Activated CD8-positive, alpha-beta memory T cell treated with anti-CD3 and anti-CD28 coated beads, Interleukin-2, amount 50 U/mL, for 24 hours (primary cell): ENCODE measurements around the gene LCT.
"Not testable (repeated sequence)": the region's sequence is repeated elsewhere in the genome, so short reads cannot be mapped to it uniquely, and the experiment has no call there.

Experiments used
- DNase-seq: peaks from one replicate; pipeline ENCODE4 v3.0.0-alpha.2; 2020; ENCODE audit errors: extremely low read depth

LCT gene

GRCh38 chr2:135836596-135837270 lies at the start of gene LCT:
Gene LCT, minus strand, starts transcription at chr2:135837184. Its CDS starts 15 bp downstream, at chr2:135837169.
- DNase-seq: no peak

- no peak for DNase-seq
Observed at GRCh38 chr2:135885709-135886108, 48.7 kb upstream of the LCT start.

- no peak for DNase-seq
Observed at GRCh38 chr2:135882415-135882814, 45.4 kb upstream of the LCT start.

GRCh38 chr2:135876770-135877169 lies 39.8 kb upstream of the LCT start:
- DNase-seq: not testable (repeated sequence)

- DNase-seq: peak; percentile 97
Observed at GRCh38 chr2:135876066-135876711, 39.2 kb upstream of the LCT start, which contains the start of gene MCM6. Gene MCM6, minus strand, starts transcription at chr2:135876443. Its CDS starts 78 bp downstream, at chr2:135876365.

GRCh38 chr2:135875491-135876065 lies 38.6 kb upstream of the LCT start:
- DNase-seq: peak; percentile 49

GRCh38 chr2:135874777-135875365 lies 37.9 kb upstream of the LCT start:
- DNase-seq: no peak

- DNase-seq: no peak
Observed at GRCh38 chr2:135870571-135870970, 33.6 kb upstream of the LCT start.

GRCh38 chr2:135863233-135863632 lies 26.2 kb upstream of the LCT start:
- DNase-seq: no peak

- DNase-seq: no peak
Observed at GRCh38 chr2:135862718-135863117, 25.7 kb upstream of the LCT start.

- DNase-seq: no peak
Observed at GRCh38 chr2:135853401-135853800, 16.4 kb upstream of the LCT start.

GRCh38 chr2:135851858-135852257 lies 14.9 kb upstream of the LCT start:
- DNase-seq: no peak

- no peak for DNase-seq
Observed at GRCh38 chr2:135850892-135851668, 14.1 kb upstream of the LCT start.

- DNase-seq: no peak
Observed at GRCh38 chr2:135849087-135849486, 12.1 kb upstream of the LCT start.

- DNase-seq: no peak
Observed at GRCh38 chr2:135845997-135846396, 9.0 kb upstream of the LCT start.

GRCh38 chr2:135845257-135845656 lies 8.3 kb upstream of the LCT start:
- DNase-seq: no peak

GRCh38 chr2:135844301-135844895 lies 7.4 kb upstream of the LCT start:
- DNase-seq: no peak

GRCh38 chr2:135843671-135844070 lies 6.7 kb upstream of the LCT start:
- no peak for DNase-seq

GRCh38 chr2:135840601-135841000 lies 3.6 kb upstream of the LCT start:
- DNase-seq: no peak

- no peak for DNase-seq
Observed at GRCh38 chr2:135839713-135840112, 2.7 kb upstream of the LCT start.

- no peak for DNase-seq
Observed at GRCh38 chr2:135838502-135838901, 1.5 kb upstream of the LCT start.

- DNase-seq: no peak
Observed at GRCh38 chr2:135832891-135833290, 4.1 kb downstream of the LCT start.
